Measurements from ENCODE around the gene RGS1.

RGS1 gene

DNA sequence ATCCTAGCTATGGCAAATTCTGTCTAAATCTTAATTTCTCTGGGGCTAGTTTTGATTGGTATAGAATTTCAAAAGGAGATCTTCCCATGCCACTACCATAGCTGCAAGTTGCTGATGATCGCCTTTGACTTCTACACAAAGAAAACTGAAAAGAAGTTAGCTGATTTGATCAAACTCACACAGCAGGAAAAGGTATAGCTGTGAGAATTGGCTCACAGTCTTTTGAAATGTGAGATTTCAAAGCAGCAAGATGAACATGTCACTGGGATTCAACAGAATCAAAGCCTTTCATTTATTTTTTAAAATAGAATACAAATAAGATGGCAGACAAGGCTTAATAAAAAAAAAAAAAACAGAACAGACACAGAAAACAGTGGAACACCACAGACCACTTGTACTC is 7.5 kb upstream of the RGS1 start:
- H3K27me3 Mint-ChIP-seq, result no peaks in the 10 kb centered on the region
- peaks cover 18% of the 10 kb centered on the region for H3K4me1 Mint-ChIP-seq

DNA sequence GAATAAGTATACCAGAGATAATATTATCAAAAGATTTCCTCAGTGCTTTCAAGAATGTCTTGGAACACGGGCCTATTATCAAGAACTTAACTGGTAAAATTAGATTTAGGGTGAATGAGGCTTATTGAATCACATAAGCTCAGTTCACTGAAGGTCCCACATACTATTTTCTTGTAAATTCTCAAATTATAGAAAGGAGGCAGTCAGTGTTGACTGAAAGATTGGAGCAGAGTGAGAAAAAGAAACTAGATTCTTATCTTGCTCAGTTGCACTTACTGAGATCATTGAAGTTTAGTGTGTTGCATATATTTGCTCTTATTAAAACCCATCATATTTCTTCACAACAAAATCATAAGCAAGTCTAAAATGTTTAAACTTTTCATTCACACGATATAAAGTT is 3.9 kb upstream of the RGS1 start:
- peaks cover 19% of the 10 kb centered on the region for H3K36me3 Mint-ChIP-seq
- H3K27me3 Mint-ChIP-seq, result no peaks in the 10 kb centered on the region
- no peak overlapping the region for H3K27ac Mint-ChIP-seq
- H3K4me1 Mint-ChIP-seq, result peaks cover 12% of the 10 kb centered on the region
- no peak overlapping the region for H3K4me3 Mint-ChIP-seq
- no peak for ATAC-seq
- H3K9me3 Mint-ChIP-seq, result peaks cover 6% of the 10 kb centered on the region

More for the DNA sequence above, 7.5 kb upstream of the RGS1 start:
- no peak for ATAC-seq
- Mint-ChIP-seq H3K9me3 (peaks cover 6% of the 10 kb centered on the region), H3K27ac (no peak overlapping the region), H3K4me3 (no peak overlapping the region), H3K36me3 (peaks cover 14% of the 10 kb centered on the region)

GRCh38 chr1:192573499-192573898 is 2.1 kb upstream of the RGS1 start:
- no peak for ATAC-seq
- H3K27me3 Mint-ChIP-seq, result no peaks in the 10 kb centered on the region
- H3K4me1 Mint-ChIP-seq, result peaks cover 17% of the 10 kb centered on the region
- H3K36me3 Mint-ChIP-seq, result peaks cover 28% of the 10 kb centered on the region
- no peak overlapping the region for H3K4me3 Mint-ChIP-seq
- H3K27ac Mint-ChIP-seq, result peak overlapping the region; percentile 12
- peaks cover 6% of the 10 kb centered on the region for H3K9me3 Mint-ChIP-seq

DNA sequence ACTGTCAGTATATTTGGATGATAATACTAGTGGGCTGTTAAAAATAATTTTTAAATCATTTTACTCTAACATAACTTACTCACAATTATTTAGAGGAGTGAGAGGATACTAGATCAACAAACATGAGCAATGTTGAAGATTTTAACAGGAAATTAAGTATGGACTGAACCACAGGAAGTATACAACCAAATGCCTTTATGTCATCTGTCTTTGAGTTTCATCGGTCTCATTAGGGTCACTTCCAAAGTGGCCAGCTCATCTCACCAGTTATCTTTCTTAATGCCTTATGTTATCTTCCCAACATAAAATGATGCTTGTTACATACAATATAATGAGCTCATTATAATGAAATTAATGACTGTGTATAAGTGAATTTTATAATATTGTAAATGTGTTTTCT is 1.5 kb upstream of the RGS1 start:
- Mint-ChIP-seq H3K27ac (no peak overlapping the region), H3K9me3 (peaks cover 6% of the 10 kb centered on the region), H3K4me3 (no peak overlapping the region), H3K36me3 (peaks cover 33% of the 10 kb centered on the region), H3K27me3 (no peaks in the 10 kb centered on the region), H3K4me1 (peaks cover 23% of the 10 kb centered on the region)
- ATAC-seq, result no peak

- Mint-ChIP-seq H3K27me3 (no peaks in the 10 kb centered on the region), H3K9me3 (no peaks in the 10 kb centered on the region), H3K36me3 (peaks cover 22% of the 10 kb centered on the region), H3K27ac (peak overlapping the region; percentile 85), H3K4me3 (peak overlapping the region; percentile 39), H3K4me1 (peaks cover 29% of the 10 kb centered on the region)
- no peak for ATAC-seq
Measured at GRCh38 chr1:192576190-192577144, 894 bp downstream of the RGS1 start.

GRCh38 chr1:192577145-192578140 is 1.9 kb downstream of the RGS1 start:
- Mint-ChIP-seq H3K27me3 (no peaks in the 10 kb centered on the region), H3K36me3 (peaks cover 22% of the 10 kb centered on the region)

DNA sequence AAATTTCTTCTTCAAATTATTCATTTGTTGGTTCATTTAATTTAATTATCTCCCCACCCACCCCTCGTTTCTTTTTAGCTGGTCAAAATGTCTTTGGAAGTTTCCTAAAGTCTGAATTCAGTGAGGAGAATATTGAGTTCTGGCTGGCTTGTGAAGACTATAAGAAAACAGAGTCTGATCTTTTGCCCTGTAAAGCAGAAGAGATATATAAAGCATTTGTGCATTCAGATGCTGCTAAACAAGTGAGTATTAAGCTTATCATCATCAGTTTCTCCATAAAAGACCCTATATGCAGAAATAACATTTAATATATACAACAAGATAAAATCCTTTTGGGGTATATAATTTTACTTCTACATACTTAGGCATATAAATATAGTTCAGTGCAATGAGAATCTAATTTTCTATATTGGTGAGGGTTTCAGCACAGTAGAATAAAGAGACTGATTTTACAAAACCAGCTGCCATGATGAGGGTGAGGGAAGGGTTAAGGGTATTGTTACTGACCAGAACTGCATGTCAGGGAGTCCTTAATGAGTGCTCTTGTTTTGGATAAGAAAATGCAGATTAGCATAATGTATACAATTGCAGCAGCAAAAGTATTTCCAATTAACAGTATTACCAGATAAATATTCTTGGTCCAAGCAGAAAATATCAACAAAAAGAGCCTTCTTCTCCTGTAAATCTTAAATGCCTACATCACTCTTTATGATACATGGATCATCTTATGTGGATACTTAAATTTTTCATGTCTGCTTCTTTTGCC is 2.8 kb downstream of the RGS1 start:
- Mint-ChIP-seq H3K4me3 (peak overlapping the region; percentile 73), H3K36me3 (peaks cover 22% of the 10 kb centered on the region), H3K27ac (peak overlapping the region; percentile 64), H3K4me1 (peaks cover 29% of the 10 kb centered on the region), H3K27me3 (no peaks in the 10 kb centered on the region), H3K9me3 (no peaks in the 10 kb centered on the region)
- ATAC-seq, result no peak

More at GRCh38 chr1:192577145-192578140, 1.9 kb downstream of the RGS1 start:
- Mint-ChIP-seq H3K27ac (peak overlapping the region; percentile 64), H3K4me1 (peaks cover 29% of the 10 kb centered on the region), H3K9me3 (no peaks in the 10 kb centered on the region), H3K4me3 (peak overlapping the region; percentile 73)
- no peak for ATAC-seq

- H3K36me3 Mint-ChIP-seq, result peaks cover 22% of the 10 kb centered on the region
- H3K27me3 Mint-ChIP-seq, result no peaks in the 10 kb centered on the region
- H3K4me3 Mint-ChIP-seq, result peak overlapping the region; percentile 28
- H3K27ac Mint-ChIP-seq, result peak overlapping the region; percentile 9
- H3K4me1 Mint-ChIP-seq, result peaks cover 29% of the 10 kb centered on the region
- H3K9me3 Mint-ChIP-seq, result no peaks in the 10 kb centered on the region
- peak; percentile 63 for ATAC-seq
Measured at GRCh38 chr1:192579010-192579738, 3.6 kb downstream of the RGS1 start.

DNA sequence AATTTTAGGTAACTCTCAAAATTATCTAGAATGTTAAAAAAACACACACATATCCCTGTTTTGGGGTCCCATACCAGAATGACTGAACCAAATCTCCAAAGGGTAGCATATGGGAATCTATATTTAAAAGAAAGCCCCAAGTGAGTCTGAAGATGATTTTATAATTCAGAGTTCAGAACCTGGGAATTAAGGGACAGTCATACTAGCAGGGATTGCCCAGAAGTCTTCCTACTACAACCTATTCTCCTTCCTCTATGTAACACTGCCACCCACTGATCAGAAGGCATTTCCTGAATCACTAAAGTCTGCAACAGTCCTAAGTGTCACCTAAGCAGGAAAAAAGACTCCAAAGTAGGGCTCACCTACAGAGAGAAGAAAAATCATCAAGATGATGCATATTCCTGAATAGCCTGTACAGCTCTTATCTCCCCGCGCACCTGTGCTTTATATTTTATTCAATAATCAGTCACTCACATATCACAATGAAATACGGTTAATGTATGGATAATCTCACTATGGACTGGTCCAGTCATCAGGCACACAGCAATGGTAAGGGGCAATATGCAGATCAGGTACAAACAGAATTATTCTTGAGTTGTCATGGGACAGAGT is 4.9 kb downstream of the RGS1 start:
- H3K27ac Mint-ChIP-seq, result no peak overlapping the region
- ATAC-seq, result no peak
- H3K36me3 Mint-ChIP-seq, result peaks cover 22% of the 10 kb centered on the region
- H3K4me3 Mint-ChIP-seq, result peak overlapping the region; percentile 47
- peaks cover 25% of the 10 kb centered on the region for H3K4me1 Mint-ChIP-seq
- no peaks in the 10 kb centered on the region for H3K27me3 Mint-ChIP-seq
- H3K9me3 Mint-ChIP-seq, result no peaks in the 10 kb centered on the region

GRCh38 chr1:192581131-192581927 is 5.8 kb downstream of the RGS1 start:
- Mint-ChIP-seq H3K27ac (no peak overlapping the region), H3K4me1 (peaks cover 19% of the 10 kb centered on the region), H3K36me3 (peaks cover 17% of the 10 kb centered on the region), H3K4me3 (no peak overlapping the region), H3K9me3 (no peaks in the 10 kb centered on the region), H3K27me3 (no peaks in the 10 kb centered on the region)
- no peak for ATAC-seq

GRCh38 chr1:192584866-192585265 is 9.3 kb downstream of the RGS1 start:
- Mint-ChIP-seq H3K4me3 (no peak overlapping the region), H3K36me3 (no peaks in the 10 kb centered on the region), H3K4me1 (no peaks in the 10 kb centered on the region), H3K27ac (no peak overlapping the region), H3K27me3 (peaks cover 3% of the 10 kb centered on the region), H3K9me3 (no peaks in the 10 kb centered on the region)
- ATAC-seq, result no peak

DNA sequence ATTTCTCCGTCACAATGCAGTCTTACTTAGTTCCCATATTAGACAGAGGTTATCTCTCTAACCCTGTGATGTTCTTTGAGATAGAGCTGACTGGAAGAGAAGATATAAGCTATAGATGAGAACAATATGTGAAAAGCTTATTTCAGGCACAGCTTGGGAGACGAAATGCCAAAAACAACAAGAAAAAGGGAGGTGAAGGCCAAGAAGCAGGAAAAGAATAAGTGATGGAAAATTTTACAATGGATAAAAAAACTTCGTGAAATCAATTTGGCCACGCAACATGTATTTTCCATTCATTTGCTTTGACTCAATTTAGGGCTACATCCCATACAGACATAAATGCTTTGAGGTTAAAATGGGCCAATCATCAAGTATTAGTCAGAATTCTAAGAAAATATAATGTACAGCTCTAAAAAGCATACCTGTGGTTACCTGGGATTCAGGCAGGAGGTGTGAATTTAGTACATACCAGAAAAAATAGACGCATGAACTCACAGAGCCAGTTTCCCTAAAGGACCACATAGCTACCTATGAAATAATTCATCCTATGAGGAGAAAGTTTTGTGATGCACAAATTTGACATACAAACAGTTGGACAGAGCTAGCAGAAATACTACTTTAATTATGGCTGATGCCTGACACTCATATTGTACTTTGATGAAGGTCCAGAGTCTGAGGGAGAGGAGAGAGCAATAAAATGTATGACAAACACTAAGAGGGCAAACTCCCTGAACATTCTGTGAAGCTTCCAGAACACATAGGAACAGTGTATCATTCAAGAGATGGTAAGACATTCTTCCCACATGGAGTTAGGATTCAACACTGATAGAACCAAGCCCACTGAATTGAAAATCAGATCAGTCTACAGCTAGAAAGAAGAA is 12.1 kb downstream of the RGS1 start:
- Mint-ChIP-seq H3K4me1 (no peaks in the 10 kb centered on the region), H3K4me3 (no peak overlapping the region), H3K36me3 (no peaks in the 10 kb centered on the region), H3K9me3 (no peaks in the 10 kb centered on the region), H3K27ac (no peak overlapping the region), H3K27me3 (peaks cover 8% of the 10 kb centered on the region)
- ATAC-seq, result no peak
